Neutrophil (primary cell): Measurements from ENCODE around the gene KATNAL1.

Experiments
- H3K27ac ChIP-seq: fragments of 200-600 bp; sonication (generic); 2 replicates; pipeline ENCODE4 v1.5.1; 2016; ENCODE audit warnings: mild to moderate bottlenecking, moderate library complexity
- H3K27me3 ChIP-seq: fragments of 200-600 bp; sonication (generic); 2 replicates; pipeline ENCODE4 v1.6.0; 2016; ENCODE audit warnings: mild to moderate bottlenecking
- H3K36me3 ChIP-seq: fragments of 200-600 bp; sonication (generic); 2 replicates; pipeline ENCODE4 v1.5.1; 2017
- H3K4me1 ChIP-seq, 2 experiments: fragments of 200-600 bp in 1 of 2; sonication (generic) in 1 of 2; 1 replicate in 1 of 2; 2 replicates in 1 of 2; pipeline versions ENCODE4 v1.5.1 to v1.6.1; 2013 to 2016; ENCODE audit warnings: low read depth in 1 of 2, low read length in 1 of 2, mild to moderate bottlenecking in 1 of 2, moderate library complexity in 1 of 2; ENCODE audit not compliant: control insufficient read depth in 1 of 2, insufficient read depth in 1 of 2
- H3K4me3 ChIP-seq, 2 experiments: fragments of 200-600 bp in 1 of 2; sonication (generic) in 1 of 2; 1 replicate in 1 of 2; 2 replicates in 1 of 2; pipeline ENCODE4 v1.5.1; 2013 to 2016; ENCODE audit warnings: low read depth in 1 of 2, low read length in 1 of 2, mild to moderate bottlenecking in 1 of 2, moderate library complexity in 1 of 2
- H3K9me3 ChIP-seq: fragments of 200-600 bp; sonication (generic); 2 replicates; pipeline ENCODE4 v1.5.1; 2016
- CTCF ChIP-seq: fragments of 200-600 bp; sonication (generic); IDR thresholded peaks from 2 replicates; pipeline ENCODE4 v1.5.1; 2016; ENCODE audit warnings: antibody characterized with exemption

Gene KATNAL1

GRCh38 chr13:30341815-30342570 lies 34.6 kb upstream of the KATNAL1 start:
- Histone ChIP-seq H3K27me3 (no peaks in the 10 kb centered on the region), H3K9me3 (no peaks in the 10 kb centered on the region), H3K4me3 (no peak overlapping the region), H3K36me3 (no peaks in the 10 kb centered on the region), H3K4me1 (peaks cover 9 to 14% of the 10 kb centered on the region in 2 experiments), H3K27ac (no peak overlapping the region)
- no peak for TF ChIP-seq CTCF

- no peak overlapping the region for H3K4me3 ChIP-seq
- no peaks in the 10 kb centered on the region for H3K4me1 ChIP-seq
- no peaks in the 10 kb centered on the region for H3K9me3 ChIP-seq
- no peaks in the 10 kb centered on the region for H3K27me3 ChIP-seq
- no peaks in the 10 kb centered on the region for H3K36me3 ChIP-seq
- no peak overlapping the region for H3K27ac ChIP-seq
- TF ChIP-seq CTCF: no peak
Measured at GRCh38 chr13:30340331-30341250, 33.2 kb upstream of the KATNAL1 start.

- no peaks in the 10 kb centered on the region for H3K27me3 ChIP-seq
- no peaks in the 10 kb centered on the region for H3K9me3 ChIP-seq
- no peak for TF ChIP-seq CTCF
- no peaks in the 10 kb centered on the region for H3K36me3 ChIP-seq
- no peaks in the 10 kb centered on the region for H3K4me1 ChIP-seq
- H3K27ac ChIP-seq: no peak overlapping the region
- H3K4me3 ChIP-seq: no peak overlapping the region
Measured at GRCh38 chr13:30339738-30340330, 32.5 kb upstream of the KATNAL1 start.

- Histone ChIP-seq H3K9me3 (no peaks in the 10 kb centered on the region), H3K4me1 (no peaks in the 10 kb centered on the region), H3K27me3 (no peaks in the 10 kb centered on the region), H3K36me3 (no peaks in the 10 kb centered on the region), H3K27ac (no peak overlapping the region), H3K4me3 (no peak overlapping the region)
- TF ChIP-seq CTCF: no peak
Measured at GRCh38 chr13:30338952-30339351, 31.6 kb upstream of the KATNAL1 start.

GRCh38 chr13:30338331-30338851 lies 31.0 kb upstream of the KATNAL1 start:
- no peak for TF ChIP-seq CTCF
- H3K4me1 ChIP-seq: no peaks in the 10 kb centered on the region

More at GRCh38 chr13:30338331-30338851, 31.0 kb upstream of the KATNAL1 start:
- Histone ChIP-seq H3K4me3 (no peak overlapping the region), H3K27ac (no peak overlapping the region), H3K9me3 (no peaks in the 10 kb centered on the region), H3K27me3 (no peaks in the 10 kb centered on the region), H3K36me3 (no peaks in the 10 kb centered on the region)
